ENCODE measurements around the gene FOXO4. TPM values are rescaled to one million over a fixed set of nuclear protein-coding genes. Genes with fewer than 3 reads are reported as not detected.
A peak's percentile ranks its signal among the peaks of the same experiment; 100 is the strongest.

FOXO4 gene
- polyA plus RNA-seq, 1 experiment: 1.3 TPM

DNA sequence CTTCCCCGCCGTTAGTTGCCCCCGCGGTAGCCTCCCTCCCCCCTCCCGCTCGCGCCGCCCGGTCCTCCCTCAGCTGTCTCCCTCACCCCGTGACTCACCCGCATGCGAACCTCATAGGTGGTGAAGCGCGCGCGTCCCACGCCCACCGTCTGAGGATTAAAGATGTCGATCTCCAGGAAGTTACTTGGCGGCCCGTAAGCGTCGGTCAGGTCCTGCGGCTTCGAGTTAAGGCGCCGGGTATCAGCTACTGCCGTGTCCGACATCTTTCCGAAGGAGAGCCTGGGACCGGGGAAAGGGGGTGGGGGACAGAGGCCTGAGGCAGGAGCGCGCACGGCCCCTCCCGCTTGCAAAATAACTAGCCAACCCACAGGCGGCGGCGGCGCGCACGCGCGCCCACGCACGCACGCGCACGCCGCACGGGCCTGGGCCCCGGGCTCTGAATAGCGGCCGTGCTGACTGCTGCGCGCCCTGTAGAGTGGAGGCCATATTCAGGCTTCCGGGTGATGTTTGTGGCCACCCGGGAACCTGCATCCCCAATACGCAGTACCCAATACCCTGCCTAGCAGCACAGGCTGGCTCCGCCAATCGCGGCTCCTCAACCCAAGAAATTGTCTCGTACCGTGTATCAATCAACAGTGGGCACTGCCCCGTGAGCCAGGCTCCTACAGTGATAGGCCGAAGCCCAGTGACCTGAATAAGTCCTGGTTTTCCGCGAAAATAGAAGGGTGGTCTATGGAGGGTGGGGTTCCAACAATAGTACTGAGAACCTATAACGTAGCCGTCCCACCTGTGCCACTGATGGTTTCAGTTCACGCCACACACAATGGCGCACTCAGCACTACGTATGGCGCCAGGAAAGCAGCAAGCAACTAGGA is 27.4 kb upstream of the FOXO4 start, which contains the start of gene SNX12:
TSS of gene SNX12 (minus strand) at position 291 of the 875 bp plus-strand sequence. CDS start at position 263, 28 bp downstream.
- TF ChIP-seq, protein P1, sequence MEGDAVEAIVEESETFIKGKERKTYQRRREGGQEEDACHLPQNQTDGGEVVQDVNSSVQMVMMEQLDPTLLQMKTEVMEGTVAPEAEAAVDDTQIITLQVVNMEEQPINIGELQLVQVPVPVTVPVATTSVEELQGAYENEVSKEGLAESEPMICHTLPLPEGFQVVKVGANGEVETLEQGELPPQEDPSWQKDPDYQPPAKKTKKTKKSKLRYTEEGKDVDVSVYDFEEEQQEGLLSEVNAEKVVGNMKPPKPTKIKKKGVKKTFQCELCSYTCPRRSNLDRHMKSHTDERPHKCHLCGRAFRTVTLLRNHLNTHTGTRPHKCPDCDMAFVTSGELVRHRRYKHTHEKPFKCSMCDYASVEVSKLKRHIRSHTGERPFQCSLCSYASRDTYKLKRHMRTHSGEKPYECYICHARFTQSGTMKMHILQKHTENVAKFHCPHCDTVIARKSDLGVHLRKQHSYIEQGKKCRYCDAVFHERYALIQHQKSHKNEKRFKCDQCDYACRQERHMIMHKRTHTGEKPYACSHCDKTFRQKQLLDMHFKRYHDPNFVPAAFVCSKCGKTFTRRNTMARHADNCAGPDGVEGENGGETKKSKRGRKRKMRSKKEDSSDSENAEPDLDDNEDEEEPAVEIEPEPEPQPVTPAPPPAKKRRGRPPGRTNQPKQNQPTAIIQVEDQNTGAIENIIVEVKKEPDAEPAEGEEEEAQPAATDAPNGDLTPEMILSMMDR (IDR thresholded peaks at IDR 0.05; ENCODE audit: low read depth, low read length): no peak
- H3K27ac ChIP-seq (ENCODE audit: low read depth, low read length): peak within 1 kb of the TSS; percentile 75
- CTCF ChIA-PET: no interaction called here
- no peaks in the 10 kb centered on the region for H3K27me3 ChIP-seq (ENCODE audit: control insufficient read depth, insufficient read depth, low read length)
- H3K4me3 ChIP-seq (ENCODE audit: low read depth, low read length): peak within 1 kb of the TSS; percentile 74
- POLR2A ChIA-PET: interaction anchor here (0.6 to 0.8 kb wide), 2 partner anchors 186 to 215 kb away, joined by 3 to 5 read pairs; partner anchors contain the start of gene NONO
- no peaks in the 10 kb centered on the region for H3K9me3 ChIP-seq (ENCODE audit: control insufficient read depth, insufficient read depth, low read length)
- DNase-seq (ENCODE audit: low read depth, low spot score): peak; percentile 87

DNA sequence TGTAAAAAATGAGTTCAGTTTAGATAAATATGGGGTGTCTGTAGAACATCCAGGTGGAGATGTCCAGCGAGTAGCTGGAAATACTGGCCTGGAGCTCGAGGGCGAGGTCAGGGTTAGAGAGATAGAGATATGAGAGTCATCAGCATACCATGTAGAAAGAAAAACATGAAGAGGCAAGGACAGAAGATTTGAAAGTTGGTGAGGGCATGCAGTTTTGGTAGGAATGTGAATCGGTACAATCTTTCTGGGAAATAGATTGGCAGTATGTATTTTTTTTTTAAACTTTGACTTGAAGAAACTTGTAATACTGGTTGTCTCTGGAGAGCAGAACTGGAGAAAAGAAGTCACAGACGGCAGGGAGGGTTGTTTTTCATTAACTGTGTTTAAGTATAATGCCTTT is 25.1 kb upstream of the FOXO4 start:
- H3K27ac ChIP-seq (ENCODE audit: low read depth, low read length): no peak overlapping the region
- no peaks in the 10 kb centered on the region for H3K9me3 ChIP-seq (ENCODE audit: control insufficient read depth, insufficient read depth, low read length)
- H3K4me3 ChIP-seq (ENCODE audit: low read depth, low read length): no peak overlapping the region
- no peaks in the 10 kb centered on the region for H3K27me3 ChIP-seq (ENCODE audit: control insufficient read depth, insufficient read depth, low read length)
- no peak for DNase-seq (ENCODE audit: low read depth, low spot score)
- TF ChIP-seq, protein P1 (IDR thresholded peaks at IDR 0.05; ENCODE audit: low read depth, low read length): no peak
- ChIA-PET CTCF (no interaction called here), POLR2A (no interaction called here)

DNA sequence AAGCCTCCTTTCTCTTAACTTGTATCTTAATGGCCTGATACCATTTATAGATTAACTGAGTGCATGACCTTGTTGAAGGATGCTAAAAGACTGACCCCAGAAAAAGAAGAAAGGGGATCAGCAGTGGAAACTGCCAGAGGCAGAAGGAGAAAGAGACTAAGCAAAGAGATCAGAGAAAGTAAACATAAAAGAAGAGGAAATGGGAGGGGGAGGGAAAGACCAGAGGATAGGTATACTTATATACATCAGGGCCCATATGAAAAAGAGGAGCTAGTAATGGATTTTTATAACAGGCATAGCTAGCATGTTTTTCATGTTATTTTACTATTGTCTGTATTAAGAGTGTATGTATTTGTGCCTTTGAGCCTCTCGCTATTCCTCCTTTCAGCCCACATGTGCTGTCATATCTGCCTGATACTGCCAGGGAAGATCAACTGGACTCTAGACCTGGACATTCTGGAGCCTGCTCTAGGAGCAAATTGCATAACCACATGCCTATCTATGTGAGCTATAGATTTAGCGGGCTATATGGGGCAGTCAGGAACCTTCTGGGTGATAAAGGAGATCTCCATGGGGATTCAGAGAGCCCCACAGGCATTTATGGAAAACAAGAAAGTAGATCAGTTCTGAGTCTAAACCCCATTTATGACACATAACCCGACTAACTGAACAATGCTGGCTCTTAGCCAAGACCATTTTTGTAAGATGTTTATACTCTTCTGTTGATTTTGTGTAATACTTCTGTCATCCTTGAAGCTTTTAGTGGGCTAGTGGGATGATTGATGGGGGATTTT is 14.1 kb upstream of the FOXO4 start:
- DNase-seq (ENCODE audit: low read depth, low spot score): no peak
- H3K27me3 ChIP-seq (ENCODE audit: control insufficient read depth, insufficient read depth, low read length): no peaks in the 10 kb centered on the region
- no peak overlapping the region for H3K27ac ChIP-seq (ENCODE audit: low read depth, low read length)
- ChIA-PET POLR2A (no interaction called here), CTCF (no interaction called here)
- no peak overlapping the region for H3K4me3 ChIP-seq (ENCODE audit: low read depth, low read length)
- H3K9me3 ChIP-seq (ENCODE audit: control insufficient read depth, insufficient read depth, low read length): no peaks in the 10 kb centered on the region
- TF ChIP-seq, protein P1 (IDR thresholded peaks at IDR 0.05; ENCODE audit: low read depth, low read length): no peak

DNA sequence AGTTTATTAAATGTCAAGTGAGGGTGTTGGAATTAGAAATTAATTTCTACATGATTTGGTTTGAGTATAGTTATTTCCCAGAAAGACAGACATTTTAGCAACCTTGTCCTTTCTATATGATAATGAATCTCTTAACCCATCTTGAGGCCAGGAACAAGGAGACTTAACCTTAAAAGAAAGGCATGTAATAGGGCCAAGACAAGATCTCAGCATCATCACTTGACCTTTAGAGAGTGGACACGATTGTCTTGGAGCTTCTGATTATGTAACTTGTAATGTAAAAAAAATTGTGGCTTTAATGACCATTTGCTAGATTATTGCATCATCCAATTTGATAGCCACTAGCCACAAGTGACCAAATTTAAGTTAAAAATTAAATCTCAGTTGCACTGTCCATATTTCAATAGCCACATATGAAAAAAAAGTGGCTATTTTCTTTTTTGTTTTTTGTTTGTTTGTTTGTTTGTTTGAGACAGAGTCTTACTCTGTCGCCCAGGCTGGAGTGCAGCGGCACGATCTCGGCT is 13.5 kb upstream of the FOXO4 start:
- POLR2A ChIA-PET: no interaction called here
- Histone ChIP-seq H3K27ac (ENCODE audit: low read depth, low read length) (no peak overlapping the region), H3K27me3 (ENCODE audit: control insufficient read depth, insufficient read depth, low read length) (no peaks in the 10 kb centered on the region), H3K4me3 (ENCODE audit: low read depth, low read length) (no peak overlapping the region), H3K9me3 (ENCODE audit: control insufficient read depth, insufficient read depth, low read length) (no peaks in the 10 kb centered on the region)
- TF ChIP-seq, protein P1 (IDR thresholded peaks at IDR 0.05; ENCODE audit: low read depth, low read length): no peak
- CTCF ChIA-PET: no interaction called here
- no peak for DNase-seq (ENCODE audit: low read depth, low spot score)

Data from AG04450 (cell line).